Bronchial smooth muscle cell (primary cell): ENCODE measurements around the gene SEC14L5. TPM values are rescaled to one million over a fixed set of nuclear protein-coding genes. Genes with fewer than 3 reads are reported as not detected.

Source experiments
- total RNA-seq: library from RNA; depleted of rRNA; stranded (reverse); fragments of >200 nt; gene quantifications from 2 replicates; pipeline ENCODE4 v1.2.1, GENCODE V29; 2014

Gene SEC14L5
- total RNA-seq = 0.32 and 0.94 TPM in 2 replicates

DNA sequence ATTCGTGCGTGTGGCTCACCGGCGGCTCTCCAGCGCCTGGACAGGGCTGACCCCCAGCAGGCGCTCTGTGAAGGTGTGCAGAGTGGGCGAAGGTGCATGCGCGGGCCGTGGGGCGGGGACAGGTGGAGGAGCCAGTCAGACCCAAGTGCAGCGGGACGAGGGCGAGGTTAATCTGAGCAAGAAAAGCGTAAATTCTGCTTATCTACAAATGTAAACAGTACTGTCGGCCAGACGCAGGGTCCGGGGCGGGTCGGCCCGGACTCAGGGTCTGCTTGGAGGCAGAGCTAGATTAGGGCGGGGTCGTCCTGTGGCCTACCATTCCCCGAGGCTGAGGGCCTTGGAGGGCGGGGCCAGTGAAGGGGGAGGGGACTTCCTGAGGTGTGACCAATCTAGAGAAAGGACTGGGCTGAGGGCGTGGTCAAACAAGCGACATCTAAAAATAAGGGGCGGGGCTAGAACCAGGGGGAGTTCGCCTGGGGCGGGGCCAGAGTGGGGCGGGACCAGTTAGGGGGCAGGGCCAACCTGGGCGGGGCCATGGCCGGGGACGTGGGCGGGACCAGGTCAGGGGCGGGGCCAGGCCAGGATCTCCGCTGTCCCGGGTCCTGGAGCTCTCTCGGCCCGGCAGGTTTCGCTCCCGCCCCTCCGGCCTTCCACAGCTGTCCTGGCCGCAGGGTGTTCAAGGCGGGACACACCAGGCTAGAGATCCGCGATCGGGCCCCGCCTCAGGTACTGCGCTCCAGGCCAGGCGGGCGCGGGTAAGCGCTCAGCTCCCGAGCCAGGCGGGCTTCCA lies at the start of gene SEC14L5:
Gene SEC14L5, plus strand, starts transcription at position 611 of the 790 bp plus-strand sequence. CDS start 994 bp downstream, outside the sequence.

GRCh38 chr16:4936991-4937781 lies 20.9 kb upstream of the SEC14L5 start, which contains the start of gene PPL:
PPL (minus strand) TSS chr16:4937148; CDS start chr16:4937045, 103 bp downstream.

DNA sequence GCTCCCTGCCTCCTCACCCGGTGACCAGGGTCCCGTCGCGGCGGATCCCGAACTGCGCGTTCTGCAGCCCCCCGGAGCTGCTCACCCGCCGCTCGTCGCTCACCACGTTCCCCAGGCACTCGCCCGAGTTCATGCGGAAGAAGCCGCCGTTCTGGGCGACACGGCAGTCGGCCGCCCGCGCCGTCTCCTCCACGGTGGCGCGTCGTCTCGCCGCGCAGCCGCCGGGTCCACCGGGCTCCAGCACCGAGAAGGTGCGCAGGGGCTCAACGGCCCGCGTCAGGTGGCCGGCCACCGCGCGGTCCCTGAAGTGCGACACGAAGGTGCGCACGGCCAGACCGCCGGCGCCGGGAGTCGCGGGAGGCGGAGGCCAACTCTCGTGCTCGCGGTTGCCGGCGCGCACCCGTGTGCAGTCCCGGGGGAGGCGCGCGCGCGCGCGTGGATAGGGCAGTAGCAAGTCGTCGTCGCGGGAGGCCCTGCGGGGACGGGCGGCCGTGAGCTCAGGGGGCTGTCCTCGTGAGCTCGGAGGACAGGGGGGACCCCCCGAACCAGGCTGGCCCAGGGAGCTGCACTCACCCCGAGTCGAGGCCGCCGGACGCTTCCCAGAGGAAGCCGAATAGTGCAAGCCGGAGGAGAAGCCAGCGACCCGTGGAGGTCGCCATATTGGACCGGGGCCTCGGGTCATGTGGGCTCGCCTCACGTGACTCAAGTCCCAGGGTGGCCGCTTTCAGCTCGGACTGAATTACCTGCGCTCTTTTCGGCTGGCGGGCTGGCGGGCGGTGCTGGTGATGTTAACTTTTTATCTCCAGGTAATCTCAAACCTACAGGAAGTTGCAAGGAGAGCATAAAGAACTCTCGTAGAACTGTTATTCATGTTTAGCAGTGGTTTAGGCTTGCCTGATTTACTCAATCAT lies 75.4 kb downstream of the SEC14L5 start, which contains the start of gene NAGPA:
Gene NAGPA, minus strand, starts transcription at position 680 of the 911 bp plus-strand sequence. Its CDS starts 21 bp downstream, at position 659.

DNA sequence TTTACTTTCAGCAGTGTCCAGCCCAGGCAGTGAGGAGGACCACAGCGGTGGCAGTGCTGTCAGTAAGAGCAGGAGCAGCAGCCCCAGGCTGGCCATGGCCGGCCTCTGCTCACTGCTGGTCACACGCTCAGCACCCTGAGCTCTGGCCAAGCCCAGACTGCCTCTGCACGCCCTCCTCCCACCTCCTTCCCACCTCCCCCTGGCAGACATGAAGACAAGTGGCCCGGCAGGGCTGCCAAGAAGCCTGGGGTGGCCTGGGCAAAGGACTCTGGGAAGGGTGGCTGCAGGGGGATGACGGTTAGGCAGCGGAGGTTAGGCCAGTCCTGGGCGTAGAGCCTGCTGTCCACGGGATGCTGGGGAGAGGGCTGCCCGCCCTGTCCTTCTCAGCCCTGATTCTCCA lies 107.7 kb downstream of the SEC14L5 start, which contains the start of gene C16orf89:
Gene C16orf89, minus strand, starts transcription at position 144 of the 400 bp plus-strand sequence. Its CDS starts 48 bp downstream, at position 96.

Other genes starting within 250 kb of the SEC14L5 start
- gene ANKS3, start 224.1 kb upstream of the SEC14L5 start, total RNA-seq = 19.4 and 29.6 TPM in 2 replicates
- gene DNAAF8, start 223.8 kb upstream of the SEC14L5 start, total RNA-seq = 0.63 and 0.94 TPM in 2 replicates
- 4.7 and 5.2 TPM in 2 replicates for gene ZNF500, start 191.2 kb upstream of the SEC14L5 start, total RNA-seq
- gene SEPTIN12, start 170.0 kb upstream of the SEC14L5 start, total RNA-seq = not detected in 2 replicates
- gene SMIM22, start 163.0 kb upstream of the SEC14L5 start, total RNA-seq = not detected in 2 replicates
- 14.9 and 18.3 TPM in 2 replicates for gene ROGDI, start 155.7 kb upstream of the SEC14L5 start, total RNA-seq
- gene GLYR1, start 111.0 kb upstream of the SEC14L5 start, total RNA-seq = 31.2 and 33.7 TPM in 2 replicates
- 12.8 and 15.2 TPM in 2 replicates for gene UBN1, start 110.8 kb upstream of the SEC14L5 start, total RNA-seq
- 33.4 and 46.3 TPM in 2 replicates for gene PPL, start 21.2 kb upstream of the SEC14L5 start, total RNA-seq
- 13.2 and 21.5 TPM in 2 replicates for gene NAGPA, start 75.6 kb downstream of the SEC14L5 start, total RNA-seq
- 2.5 TPM in 1 of 2 replicates, not detected in the other for gene C16orf89, start 107.6 kb downstream of the SEC14L5 start, total RNA-seq
- 30.1 and 32.0 TPM in 2 replicates for gene ALG1, start 113.5 kb downstream of the SEC14L5 start, total RNA-seq
- gene EEF2KMT, start 139.5 kb downstream of the SEC14L5 start, total RNA-seq = 4.3 and 7.9 TPM in 2 replicates